T-helper 1 cell treated with Interleukin-12 subunit alpha and Interleukin-12 subunit beta and Interleukin-4 antibody, amounts not matched to agents 30 ng/mL and 1 ng/mL, for 36 hours (primary cell): ENCODE measurements around the gene RCL1. TPM values are rescaled to one million over a fixed set of nuclear protein-coding genes. Genes with fewer than 3 reads are reported as not detected.
"Not testable (repeated sequence)": the region's sequence is repeated elsewhere in the genome, so short reads cannot be mapped to it uniquely, and the experiment has no call there.

Experiments used
- intact Hi-C: fragments of 100-400 bp; cut with micrococcal nuclease; formaldehyde crosslinking; loops from one replicate; pipeline ENCODE4 v1.15.1; 2024
- total RNA-seq: library from RNA; stranded (reverse); gene quantifications from 2 replicates; pipeline ENCODE4 v1.2.3, GENCODE V29; 2022

The RCL1 gene
- total RNA-seq, 1 donor from 2014 or later, result 35.6 TPM

GRCh38 chr9:4865681-4866080 is 72.9 kb downstream of the RCL1 start:
- intact Hi-C loops, result loop anchor here (1.0 to 5.0 kb wide), 3 partner anchors 59 to 747 kb away; partner anchors contain the start of gene JAK2

- intact Hi-C loops, result loop anchor here (1.0 to 5.0 kb wide), 3 partner anchors 58 to 746 kb away; partner anchors contain the start of gene JAK2
Measured at GRCh38 chr9:4866239-4866969, 73.7 kb downstream of the RCL1 start.

GRCh38 chr9:4873066-4873465 is 80.3 kb downstream of the RCL1 start:
- intact Hi-C loops, result no loop called here

- intact Hi-C loops, result no loop called here
Measured at GRCh38 chr9:4875559-4875958, 82.8 kb downstream of the RCL1 start.

GRCh38 chr9:4879115-4879558 is 86.4 kb downstream of the RCL1 start:
- intact Hi-C loops, result no loop called here

GRCh38 chr9:4883326-4883873 is 90.7 kb downstream of the RCL1 start:
- intact Hi-C loops, result no loop called here

GRCh38 chr9:4886698-4887097 is 94.0 kb downstream of the RCL1 start:
- intact Hi-C loops, result no loop called here

GRCh38 chr9:4887556-4887955 is 94.8 kb downstream of the RCL1 start:
- intact Hi-C loops, result no loop called here

- intact Hi-C loops, result no loop called here
Measured at GRCh38 chr9:4890242-4890641, 97.5 kb downstream of the RCL1 start.

- intact Hi-C loops, result no loop called here
Measured at GRCh38 chr9:4890929-4891328, 98.2 kb downstream of the RCL1 start.

GRCh38 chr9:4891674-4892073 is 98.9 kb downstream of the RCL1 start:
- intact Hi-C loops, result no loop called here

GRCh38 chr9:4892501-4893194 is 99.9 kb downstream of the RCL1 start:
- intact Hi-C loops, result no loop called here

GRCh38 chr9:4894076-4894475 is 101.3 kb downstream of the RCL1 start:
- intact Hi-C loops, result no loop called here

- intact Hi-C loops, result not testable (repeated sequence)
Measured at GRCh38 chr9:4899853-4900252, 107.1 kb downstream of the RCL1 start.

GRCh38 chr9:4901401-4902134 is 108.8 kb downstream of the RCL1 start:
- intact Hi-C loops, result not testable (repeated sequence)

- intact Hi-C loops, result no loop called here
Measured at GRCh38 chr9:4902135-4902475, 109.4 kb downstream of the RCL1 start.

- intact Hi-C loops, result no loop called here
Measured at GRCh38 chr9:4904322-4905134, 111.8 kb downstream of the RCL1 start.

GRCh38 chr9:4905135-4905490 is 112.4 kb downstream of the RCL1 start:
- intact Hi-C loops, result no loop called here
